EL (cell line): ENCODE measurements around the gene ROBO1.
"Not testable (repeated sequence)": the region's sequence is repeated elsewhere in the genome, so short reads cannot be mapped to it uniquely, and the experiment has no call there.

Source experiments
- DNase-seq: peaks from one replicate; pipeline ENCODE4 v3.0.0-alpha.2; 2016

ROBO1 gene

DNA sequence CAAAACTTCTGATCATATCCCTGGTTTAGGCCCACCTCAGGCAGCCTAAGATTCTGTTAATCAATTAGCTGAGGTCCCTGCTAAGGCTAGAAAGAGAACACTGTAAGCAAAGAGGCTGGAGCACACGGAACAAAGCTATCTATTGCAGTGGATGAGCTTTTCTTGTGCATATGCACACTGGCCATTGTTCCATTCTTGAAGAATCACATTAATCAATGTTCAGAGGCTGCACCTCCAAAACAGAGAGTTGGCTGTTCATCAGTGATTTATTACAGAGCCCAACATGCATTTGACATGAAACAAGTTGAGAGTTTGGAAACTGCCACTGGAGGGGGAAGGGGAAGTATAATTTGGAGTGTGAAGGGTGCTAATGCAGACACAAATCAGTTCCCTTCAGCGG is 873.0 kb downstream of the ROBO1 start:
- no peak for DNase-seq

DNA sequence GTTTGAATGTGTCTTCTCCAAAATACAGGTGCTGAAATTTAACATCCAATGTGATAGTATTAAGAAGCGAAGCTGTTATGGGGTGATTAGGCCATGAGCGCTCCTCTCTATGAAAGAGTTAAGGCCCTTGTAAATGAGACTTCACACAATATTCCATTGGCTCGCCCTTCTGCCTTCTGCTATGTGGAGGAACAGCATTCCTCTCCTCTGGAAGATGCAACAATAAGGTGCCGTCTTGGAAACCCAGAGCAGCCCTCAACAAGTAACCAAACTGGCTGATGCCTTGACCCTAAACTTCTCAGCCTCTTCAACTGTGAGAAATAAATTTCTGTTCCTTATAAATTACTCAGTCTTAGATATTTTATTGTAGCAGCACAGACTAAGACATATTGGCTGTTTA is 874.6 kb downstream of the ROBO1 start:
- DNase-seq: no peak

DNA sequence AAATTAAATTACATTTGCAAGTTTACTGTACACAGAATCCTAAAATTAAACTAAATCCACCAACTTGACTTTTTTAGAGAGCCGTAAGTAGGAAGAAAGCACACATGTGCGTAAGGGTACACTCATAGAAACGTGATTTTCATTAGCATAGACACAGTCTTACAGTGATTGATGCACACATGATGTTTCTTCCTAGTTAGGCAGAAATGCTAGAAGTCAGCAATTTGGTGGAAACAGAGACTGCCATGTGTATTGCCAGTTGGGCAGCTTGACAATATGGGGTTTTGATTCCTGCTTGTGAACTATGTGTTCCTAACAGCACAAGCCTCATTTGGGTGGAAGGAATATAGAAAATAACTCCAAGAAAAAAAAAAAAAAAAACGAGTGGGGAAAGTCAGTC is 878.5 kb downstream of the ROBO1 start:
- no peak for DNase-seq

DNA sequence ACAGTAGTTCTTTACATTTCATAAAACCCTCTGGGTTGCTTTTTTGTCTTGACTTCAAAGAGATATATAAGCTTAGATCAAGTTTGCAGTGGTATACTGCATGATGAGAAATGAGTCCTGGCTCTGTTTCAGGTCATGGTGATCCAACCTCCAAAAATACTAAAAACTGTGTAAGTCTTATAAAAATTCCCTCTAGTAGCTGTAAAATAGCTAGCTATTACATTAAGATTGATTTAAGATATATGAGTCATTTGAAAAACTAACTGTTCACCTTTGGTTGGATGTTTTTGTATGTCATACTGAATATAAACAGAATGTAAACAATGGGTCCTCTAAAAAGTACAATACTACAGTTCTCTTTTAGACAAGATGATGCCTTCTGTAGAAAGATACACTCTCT is 879.2 kb downstream of the ROBO1 start:
- no peak for DNase-seq

DNA sequence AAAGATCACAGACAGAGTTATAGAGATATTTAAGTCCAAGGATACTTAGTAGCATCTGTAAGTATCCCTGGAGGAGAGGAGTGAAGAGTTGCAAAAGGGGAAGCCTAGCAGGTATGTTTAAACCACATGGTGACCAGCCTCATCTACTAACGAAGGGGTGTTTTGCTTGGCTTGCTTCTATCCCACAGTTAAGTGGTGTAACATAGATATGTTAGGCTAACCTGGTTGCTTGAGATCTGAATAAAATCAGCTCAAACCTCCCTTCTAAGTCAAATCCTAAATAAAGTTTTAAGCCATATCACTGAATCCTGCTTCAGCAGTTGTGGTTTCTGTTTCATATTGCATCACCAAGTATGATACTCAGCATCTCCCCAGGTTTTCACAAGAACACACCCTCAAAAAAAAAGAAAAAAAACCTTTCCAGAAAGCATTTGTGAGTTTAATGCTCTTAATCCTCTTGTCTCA is 880.2 kb downstream of the ROBO1 start:
- no peak for DNase-seq

DNA sequence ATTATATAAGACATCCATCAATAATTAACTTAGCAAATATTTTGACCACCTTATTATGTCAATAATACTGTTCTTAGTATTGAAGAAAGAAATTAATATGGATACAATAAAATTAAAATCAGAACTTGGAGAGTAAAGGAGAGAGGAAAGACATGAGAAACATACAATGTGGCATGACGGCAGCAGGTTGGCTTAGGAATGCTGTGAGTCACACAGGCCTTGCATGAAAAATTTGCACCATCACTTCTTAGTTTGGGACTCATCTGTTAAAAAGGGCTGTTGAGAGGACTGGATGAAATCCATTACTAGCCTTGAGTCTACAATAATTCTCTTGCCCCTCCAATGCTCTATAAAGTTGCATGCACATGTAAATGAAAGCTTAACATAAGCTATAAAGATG is 880.8 kb downstream of the ROBO1 start:
- DNase-seq: peak; percentile 77

DNA sequence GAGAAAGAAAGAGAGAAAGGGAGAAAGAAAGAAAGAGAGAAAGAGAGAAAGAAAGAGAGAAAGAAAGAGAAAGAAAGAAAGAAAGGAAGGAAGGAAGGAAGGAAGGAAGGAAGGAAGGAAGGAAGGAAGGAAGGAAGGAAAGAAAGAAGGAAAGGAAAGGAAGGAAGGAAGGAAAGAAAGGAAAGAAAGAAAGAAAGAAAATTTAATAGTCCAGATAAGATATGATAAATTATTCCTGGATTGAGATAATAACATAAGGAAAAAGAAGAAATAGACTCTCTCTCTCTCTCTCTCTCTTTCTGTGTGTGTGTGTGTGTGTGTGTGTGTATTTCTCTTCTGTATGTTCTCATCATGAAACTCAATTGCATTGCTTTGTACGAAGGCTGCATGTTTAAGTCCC is 883.2 kb downstream of the ROBO1 start:
- DNase-seq: not testable (repeated sequence)

DNA sequence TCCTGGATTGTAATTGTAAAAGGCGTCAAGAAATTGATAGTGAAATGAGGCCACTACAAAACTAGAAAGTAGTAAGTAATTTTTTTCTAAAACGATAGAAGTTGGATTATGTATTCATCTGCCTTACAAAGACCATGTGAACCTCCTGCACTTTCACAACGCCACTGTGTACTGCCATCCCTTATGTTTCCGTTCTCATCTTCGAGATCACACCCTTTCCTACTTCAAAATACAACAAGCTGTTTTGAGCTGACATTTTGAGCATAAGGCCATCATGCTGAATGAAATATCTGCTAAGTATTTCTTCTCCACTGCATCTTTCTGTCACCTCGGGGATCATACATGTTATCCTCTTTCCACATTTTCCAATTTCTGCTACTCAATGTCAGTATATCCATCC is 885.5 kb downstream of the ROBO1 start:
- DNase-seq: no peak

DNA sequence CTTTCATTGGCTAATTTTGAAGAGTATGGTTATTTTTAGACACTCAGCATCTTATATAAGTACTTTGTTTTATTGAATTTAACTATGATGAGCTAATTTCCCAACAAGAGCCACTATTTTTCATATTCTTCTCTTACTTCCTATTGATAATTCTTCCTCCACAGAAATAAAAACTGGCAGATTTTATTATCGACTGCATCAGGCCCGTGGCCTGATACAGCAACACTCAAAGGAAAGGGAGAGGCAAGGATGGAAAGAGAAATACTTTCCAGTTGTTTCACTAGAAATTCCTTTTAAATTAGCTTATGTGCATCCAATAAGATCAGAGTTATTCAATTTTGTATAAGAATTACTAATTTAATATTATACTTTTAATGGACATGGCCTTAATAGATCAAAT is 886.3 kb downstream of the ROBO1 start:
- no peak for DNase-seq

DNA sequence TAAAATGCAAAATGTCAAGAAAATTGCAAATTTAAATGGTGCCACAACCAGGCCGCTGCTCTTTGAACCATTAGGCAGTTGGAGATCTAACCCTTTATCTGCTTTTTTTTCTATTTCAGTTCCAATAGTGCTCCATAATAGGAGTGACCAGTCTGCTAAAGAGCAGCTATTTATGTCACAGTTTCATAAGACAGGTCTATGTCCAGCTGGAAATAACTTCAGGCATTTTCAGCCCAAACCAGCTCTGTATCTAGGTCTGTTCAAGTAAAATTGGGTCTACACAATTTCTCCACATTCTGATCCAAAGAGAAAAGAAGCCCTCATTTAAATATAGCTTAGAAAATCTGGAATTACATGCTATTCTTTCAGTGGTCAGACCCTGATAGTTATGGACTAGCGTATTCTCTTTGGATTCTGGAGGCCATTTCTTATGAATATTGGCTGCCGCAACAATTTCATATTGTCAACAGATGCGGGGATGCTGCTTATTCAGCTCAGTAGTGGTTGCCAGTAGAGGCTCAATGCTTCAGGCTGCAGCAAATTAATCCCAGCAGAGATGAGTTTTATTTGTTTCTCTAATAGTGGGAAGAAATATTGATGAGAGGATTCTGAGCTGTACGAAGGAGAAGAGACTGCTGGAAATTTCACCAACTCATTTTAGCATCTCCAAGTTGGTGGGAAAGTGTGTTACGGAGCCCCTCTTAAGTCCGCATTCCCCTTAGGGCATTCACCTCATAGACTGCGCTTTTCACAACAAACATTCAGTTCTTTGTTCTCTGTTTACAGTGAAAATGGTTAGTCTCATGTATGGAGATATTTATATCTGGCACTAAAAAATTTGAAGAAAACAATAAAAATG is 887.0 kb downstream of the ROBO1 start:
- DNase-seq: no peak

DNA sequence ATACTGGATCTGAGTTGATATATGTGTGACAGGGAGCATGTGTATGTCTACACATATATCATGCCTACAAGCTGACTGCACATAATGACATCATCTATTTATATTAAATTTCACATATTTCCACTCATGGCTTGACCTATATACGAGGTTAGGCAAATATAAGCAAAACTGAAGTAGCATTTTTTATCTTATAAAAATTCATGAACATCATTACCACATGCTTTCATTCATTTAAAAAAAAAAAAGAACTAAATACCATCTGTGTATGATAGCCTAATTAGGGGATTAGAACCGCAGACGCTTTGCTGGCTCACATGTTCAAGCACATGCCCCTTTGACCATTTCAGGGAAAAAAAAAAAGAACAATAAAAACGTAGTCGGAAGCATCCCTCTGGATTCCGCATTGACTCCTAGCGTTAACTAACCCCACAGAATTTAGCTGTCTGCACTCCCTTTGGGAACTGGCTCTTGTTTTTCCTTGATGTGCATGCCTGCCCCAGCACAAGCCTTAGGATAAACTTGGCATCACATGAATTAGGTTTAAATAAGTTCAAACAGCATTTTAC is 888.4 kb downstream of the ROBO1 start:
- DNase-seq: no peak

DNA sequence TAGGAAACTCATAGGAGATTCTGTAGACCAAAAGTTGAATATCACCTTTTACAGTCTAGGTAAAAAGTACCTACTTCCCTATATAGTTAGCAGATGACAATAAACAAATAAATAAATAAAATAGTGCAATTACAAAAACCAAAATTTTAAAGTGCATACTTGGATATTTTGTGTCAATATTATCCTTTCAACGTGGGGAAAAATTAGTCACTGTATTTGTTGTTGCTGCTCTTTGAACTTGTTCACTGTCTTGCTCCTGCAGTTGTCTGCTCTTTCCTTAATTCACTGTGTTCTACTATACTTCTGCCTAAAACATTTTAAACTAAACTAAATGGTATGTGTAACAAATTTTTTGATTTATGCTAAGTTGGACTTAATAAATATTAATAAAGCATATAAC is 889.0 kb downstream of the ROBO1 start:
- DNase-seq: no peak

DNA sequence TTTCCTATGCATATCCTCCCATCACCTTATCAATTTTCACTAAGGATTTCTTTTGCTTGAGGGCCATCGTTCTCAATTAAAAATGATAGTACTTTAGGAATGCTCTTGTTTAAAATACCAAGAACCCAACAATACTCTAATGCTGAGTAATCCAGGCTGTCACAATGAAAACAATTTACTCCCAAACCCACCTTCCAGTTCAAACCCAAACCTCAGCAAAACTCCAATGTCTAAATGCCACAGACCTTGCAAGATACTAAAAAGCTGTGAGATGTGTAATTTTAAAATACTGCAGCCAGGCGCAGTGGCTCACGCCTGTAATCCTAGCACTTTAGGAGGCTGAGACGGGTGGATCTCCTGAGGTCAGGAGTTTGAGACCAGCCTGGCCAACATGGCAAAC is 889.8 kb downstream of the ROBO1 start:
- DNase-seq: peak; percentile 82

DNA sequence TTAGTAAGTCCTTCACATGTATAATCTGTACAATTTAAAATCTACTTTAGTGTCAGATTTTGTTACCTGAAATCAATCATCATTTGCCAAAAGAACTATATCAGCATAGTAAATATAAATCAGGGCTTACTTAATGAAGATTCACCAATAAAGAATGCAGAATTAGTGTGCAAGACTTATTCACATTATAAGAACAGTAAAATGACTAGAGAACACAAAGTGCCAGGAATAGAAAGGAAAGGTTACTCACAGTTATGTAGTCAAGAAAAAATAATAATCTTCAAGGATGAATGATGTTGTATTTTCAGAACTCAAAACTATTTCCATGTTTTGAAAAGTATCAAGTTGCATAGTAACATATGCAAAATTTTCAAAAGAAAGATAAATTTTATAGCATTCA is 891.9 kb downstream of the ROBO1 start:
- no peak for DNase-seq

DNA sequence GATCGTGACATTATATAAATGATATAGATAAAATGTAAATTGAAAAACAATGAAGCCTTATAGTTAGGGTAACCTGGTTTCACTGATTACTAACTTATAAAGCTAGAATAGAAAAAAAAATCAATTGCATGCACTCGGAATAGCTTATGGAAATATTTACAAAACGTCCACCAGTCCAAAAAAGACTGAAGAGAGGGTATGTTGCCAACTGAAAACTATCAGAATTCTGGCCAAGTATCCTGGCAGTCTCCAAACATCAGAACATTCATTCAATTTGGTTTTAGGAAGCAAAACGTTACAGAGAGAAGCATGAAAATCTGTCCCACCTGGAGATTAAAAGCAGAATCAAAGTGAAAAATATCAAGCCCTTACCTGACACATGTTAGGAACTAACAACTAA is 892.4 kb downstream of the ROBO1 start:
- no peak for DNase-seq

DNA sequence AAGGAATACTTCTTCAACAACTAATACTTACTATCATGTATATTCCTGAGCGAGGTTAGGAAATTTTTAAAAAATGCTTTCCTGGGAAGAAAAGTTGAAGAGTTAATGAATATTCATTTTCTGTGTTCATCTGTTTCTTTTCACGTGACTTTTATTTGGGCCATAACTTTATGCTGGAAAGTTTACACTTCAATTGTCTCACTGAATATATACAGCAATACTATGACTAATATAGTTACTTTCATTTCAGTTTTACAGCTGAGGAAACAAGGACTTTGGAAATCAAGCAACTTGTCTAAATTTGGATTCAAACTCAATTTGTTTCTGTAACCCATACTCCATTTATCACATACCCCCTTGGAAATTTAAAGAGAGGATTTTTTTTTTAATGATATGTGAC is 894.2 kb downstream of the ROBO1 start:
- no peak for DNase-seq

DNA sequence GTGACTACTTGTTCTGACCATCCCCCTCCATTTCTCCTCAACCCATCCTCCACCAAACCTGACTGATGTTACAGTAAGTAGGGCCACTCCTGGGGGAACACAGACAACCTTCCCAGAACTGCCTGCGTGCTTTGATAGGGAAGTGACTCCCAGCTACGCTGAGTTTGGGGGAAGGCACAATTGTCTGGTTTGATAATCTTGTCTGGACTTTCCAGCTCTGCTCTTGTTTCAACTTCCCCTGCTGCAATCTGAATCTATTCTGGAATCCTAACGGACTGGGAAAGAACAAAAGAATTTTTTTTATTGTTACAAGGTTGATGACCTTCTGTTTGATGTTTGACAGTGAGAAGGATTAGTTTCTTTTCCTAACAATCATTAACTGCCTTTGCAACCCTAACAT is 895.6 kb downstream of the ROBO1 start:
- DNase-seq: no peak

DNA sequence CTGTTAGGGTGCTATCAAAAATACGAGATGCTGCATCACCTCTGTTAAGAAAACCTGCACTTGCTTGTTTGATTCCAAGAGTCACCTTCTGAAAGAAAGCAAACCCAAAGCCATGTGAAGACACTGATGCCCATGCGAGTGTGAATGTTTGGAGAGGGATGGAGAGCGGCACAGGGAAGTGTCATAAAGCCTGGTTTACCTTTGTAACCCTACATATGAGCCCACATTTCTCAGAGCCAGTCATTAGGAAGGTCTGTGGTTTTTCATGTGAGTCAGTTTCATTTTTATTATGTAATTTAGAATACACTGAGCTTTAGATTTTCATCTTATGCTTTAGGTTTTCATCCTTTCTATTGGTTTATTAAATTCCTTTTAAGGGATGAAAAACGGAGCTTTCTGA is 896.8 kb downstream of the ROBO1 start:
- DNase-seq: no peak

DNA sequence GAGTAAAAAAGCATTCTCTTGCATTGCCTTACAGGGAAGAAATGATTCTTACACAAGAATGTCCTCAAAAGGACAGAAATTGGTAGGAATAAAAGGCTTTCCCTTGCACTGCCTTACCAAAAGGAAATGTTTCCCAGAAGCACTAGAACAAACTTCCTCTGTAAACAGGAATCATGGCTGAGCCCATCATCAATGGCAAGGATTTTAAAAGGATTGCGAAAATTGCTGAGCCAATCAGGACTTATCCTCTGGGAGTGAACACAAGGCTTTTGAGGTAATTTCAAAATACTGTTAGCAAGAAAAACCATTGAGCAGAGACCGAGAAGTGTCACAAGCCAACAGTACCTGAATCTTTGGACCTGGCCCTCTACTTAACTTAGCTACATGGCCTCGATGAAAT is 897.3 kb downstream of the ROBO1 start:
- DNase-seq: no peak

DNA sequence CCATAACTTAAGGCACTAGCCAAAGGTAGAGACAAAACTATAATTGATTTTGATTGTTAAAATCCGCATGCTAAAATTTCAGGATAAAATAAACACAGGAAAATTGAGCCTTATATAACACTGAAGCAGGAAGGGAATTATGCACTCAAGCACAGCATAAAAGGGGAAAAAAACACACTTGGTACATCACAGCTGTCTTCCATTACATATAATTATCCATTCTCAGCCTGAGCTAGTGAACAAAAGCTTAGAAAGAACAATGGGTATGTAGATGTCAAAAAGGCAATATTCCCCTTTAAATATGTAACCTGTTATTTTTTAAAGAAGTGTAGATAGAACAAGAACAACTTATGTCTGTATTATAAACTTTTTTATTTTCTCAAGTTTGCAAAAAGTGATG is 899.2 kb downstream of the ROBO1 start:
- no peak for DNase-seq

DNA sequence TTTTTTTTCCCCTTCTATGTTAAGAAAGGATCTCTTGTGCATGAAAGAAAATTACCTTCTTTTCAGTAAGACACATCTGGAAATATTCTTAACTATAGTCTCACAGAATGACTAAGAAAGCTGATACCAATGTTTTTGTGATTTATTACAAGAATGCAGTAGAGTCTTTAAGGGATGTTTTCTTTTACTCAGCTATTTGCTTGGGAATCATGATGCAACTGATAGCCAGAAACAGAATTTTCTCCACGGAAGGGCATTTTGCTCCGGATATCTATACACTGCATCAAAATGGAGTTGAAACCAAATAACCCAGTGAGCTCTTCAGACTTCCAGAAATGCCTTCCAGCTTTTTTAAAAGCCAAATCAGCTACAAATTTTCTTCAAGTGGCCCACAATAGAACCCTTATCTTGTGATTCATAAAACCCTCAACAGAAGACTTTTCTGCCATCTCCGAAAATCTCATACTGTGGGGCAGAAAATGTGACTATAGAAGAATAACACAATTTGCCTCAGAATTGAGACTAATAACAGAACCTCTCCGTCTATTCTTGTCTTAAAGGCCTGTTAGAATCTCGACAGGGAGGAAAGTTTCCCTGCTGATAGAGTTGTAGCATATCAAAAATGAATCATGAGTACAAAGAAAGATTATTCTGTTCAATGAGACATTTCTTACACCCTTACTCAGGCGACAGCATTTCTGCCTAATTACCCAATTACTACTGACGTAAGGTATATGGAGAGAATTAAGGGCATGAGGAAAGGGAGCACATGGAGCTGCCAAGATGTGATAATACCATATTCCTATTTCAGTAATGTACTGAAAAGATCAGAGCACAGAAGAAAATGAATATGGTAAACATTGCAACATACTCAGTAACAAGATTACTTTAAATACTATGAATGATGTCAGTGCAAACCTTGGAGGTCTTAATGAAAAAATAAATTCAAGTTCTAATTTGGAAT is 900.1 kb downstream of the ROBO1 start:
- peak; percentile 61 for DNase-seq

DNA sequence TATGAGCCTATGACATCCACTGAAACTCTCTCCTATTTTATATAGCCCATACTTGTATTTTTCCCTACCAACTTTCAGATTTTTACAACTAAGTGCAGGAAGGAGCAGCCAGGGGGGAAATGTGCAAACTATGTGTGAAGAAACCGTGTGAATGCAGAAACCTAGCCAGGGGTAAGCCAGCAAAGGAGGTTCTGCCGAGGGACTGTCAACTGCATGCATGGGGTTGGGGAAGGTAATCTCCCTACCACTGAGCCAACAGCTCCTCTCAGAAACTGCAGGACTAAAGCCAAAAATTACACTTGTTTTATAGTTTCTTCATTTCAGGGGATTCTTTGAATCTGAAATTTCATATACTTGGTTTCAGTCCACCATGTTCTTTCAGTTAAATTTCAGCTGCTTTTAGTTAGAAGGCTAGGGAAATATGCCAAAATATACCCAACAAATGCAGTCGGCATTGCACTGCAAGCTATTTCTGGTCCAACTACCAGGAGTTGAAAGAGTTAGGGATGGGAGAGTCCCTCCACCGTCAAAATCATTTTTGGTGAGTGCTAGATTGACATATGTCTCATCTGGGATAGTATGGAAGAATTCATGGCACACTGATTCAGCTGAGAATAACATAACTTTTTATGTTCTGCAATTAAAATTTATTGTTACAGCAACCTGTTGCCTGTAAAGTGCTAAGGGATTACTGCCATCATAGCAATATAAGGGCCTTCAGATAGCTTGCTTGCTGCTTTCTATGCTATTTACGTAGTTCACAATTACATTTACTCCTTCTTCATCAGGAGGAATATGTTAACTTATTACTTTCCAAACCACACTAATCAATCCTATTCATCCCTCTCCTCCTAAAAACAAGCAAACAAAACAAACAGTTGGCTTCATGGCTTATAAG is 904.2 kb downstream of the ROBO1 start:
- DNase-seq: no peak

DNA sequence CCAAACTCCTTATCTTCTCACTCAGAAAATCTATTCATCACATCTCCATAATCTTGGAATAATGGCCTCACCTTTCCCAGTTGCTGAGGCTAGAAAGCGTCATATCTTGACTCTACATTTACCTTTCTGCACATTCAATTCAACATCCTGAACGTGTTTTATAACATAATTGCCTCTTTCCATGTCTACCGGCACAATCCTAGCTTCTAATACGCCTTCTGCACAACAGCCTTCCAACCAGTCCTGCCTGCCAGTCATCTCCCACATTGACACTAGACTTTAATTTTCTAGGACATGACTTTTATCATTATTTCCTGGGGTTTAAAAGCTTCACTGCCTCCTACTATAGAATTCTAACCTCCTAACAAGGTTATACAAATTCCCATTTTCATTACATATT is 906.6 kb downstream of the ROBO1 start:
- no peak for DNase-seq
